HepG2 (cell line): ENCODE data around the gene CCDC91. TPM values are rescaled to one million over a fixed set of nuclear protein-coding genes. Genes with fewer than 3 reads are reported as not detected.

ENCODE experiments used
- ATAC-seq: fragments of 200-7000 bp; cut with Tn5 transposase; 3 replicates; pipeline ENCODE4 v1.9.1; 2020; ENCODE audit warnings: mild to moderate bottlenecking, moderate library complexity
- BruUV-seq: library from RNA; stranded (reverse); fragments of 400-500 nt; replicated peaks from 2 replicates; lab custom pipeline; 2021; lab: Mats Ljungman, UMichigan
- CTCF ChIA-PET: fragments of 300-600 bp; formaldehyde crosslinking; extraction: SDS; loops from one replicate; lab custom pipeline; 2021; ENCODE audit warnings: low total read pairs, inconsistent platforms, low intra/inter-chr PET ratio; lab: Yijun Ruan, JAX
- POLR2A ChIA-PET: fragments of 350-600 bp; sonication (Branson Sonifier 250); formaldehyde crosslinking; loops from one replicate; lab custom pipeline; 2020; ENCODE audit warnings: antibody characterized with exemption, inconsistent platforms; lab: Yijun Ruan, JAX
- DNase-seq: peaks from one replicate; pipeline ENCODE4 v3.0.0-alpha.2; 2015; ENCODE audit warnings: low spot score
- FAIRE-seq: peaks from 3 replicates; lab custom pipeline; 2011; peaks lifted over from hg19 to GRCh38; lab: Jason Lieb, UNC
- H2AFZ ChIP-seq: one replicate; pipeline ENCODE4 v1.6.1; 2011; ENCODE audit warnings: low read length, inconsistent platforms
- H3K27ac ChIP-seq: fragments of 300-600 bp; 3 replicates; pipeline ENCODE4 v1.8.0; 2011; ENCODE audit warnings: mixed run types, mild to moderate bottlenecking, mixed read lengths, low read length, inconsistent platforms; ENCODE audit not compliant: insufficient read depth; ENCODE audit errors: extremely low read length
- H3K27me3 ChIP-seq, 2 experiments: fragments of 200-600 bp in 1 of 2; 2 replicates in 1 of 2; 3 replicates in 1 of 2; pipeline versions ENCODE4 v1.6.0 to v1.8.0; 2011; ENCODE audit warnings: low read length in 2 of 2, mild to moderate bottlenecking in 2 of 2, moderate library complexity in 2 of 2, inconsistent platforms in 1 of 2; ENCODE audit not compliant: insufficient read depth in 2 of 2, control insufficient read depth in 1 of 2
- H3K36me3 ChIP-seq, 2 experiments: fragments of 200-600 bp in 1 of 2; replicated peaks in 1 of 2; 2 replicates in 1 of 2; 3 replicates in 1 of 2; pipeline versions ENCODE4 v1.5.1 to v1.8.0; 2011; ENCODE audit warnings: low read length in 2 of 2, inconsistent platforms in 1 of 2; ENCODE audit not compliant: insufficient read depth in 2 of 2, control insufficient read depth in 1 of 2
- H3K4me1 ChIP-seq: 2 replicates; pipeline ENCODE4 v1.5.1; 2012; ENCODE audit warnings: low read length, inconsistent platforms; ENCODE audit not compliant: insufficient read depth
- H3K4me2 ChIP-seq: 2 replicates; pipeline ENCODE4 v1.6.0; 2011; ENCODE audit warnings: low read depth, low read length, inconsistent platforms
- H3K4me3 ChIP-seq, 3 experiments: fragments of 200-600 bp in 1 of 3; sonication (generic), shearing (Covaris generic) in 1 of 3; replicated peaks in 1 of 3; 2 replicates each; pipeline ENCODE4 v1.5.1; 2011 to 2016; ENCODE audit warnings: low read length in 3 of 3, inconsistent platforms in 2 of 3, low read depth in 2 of 3, mild to moderate bottlenecking in 2 of 3, control low read depth in 1 of 3, mixed read lengths in 1 of 3; ENCODE audit not compliant: insufficient read depth in 1 of 3
- H3K79me2 ChIP-seq: one replicate; pipeline ENCODE4 v1.6.1; 2011; ENCODE audit warnings: low read length, inconsistent platforms; ENCODE audit not compliant: insufficient read depth
- H3K9ac ChIP-seq: 2 replicates; pipeline ENCODE4 v1.6.0; 2011; ENCODE audit warnings: mild to moderate bottlenecking, low read depth, low read length, inconsistent platforms; ENCODE audit not compliant: insufficient read depth
- H3K9me3 ChIP-seq: 2 replicates; pipeline ENCODE4 v1.5.1; 2012; ENCODE audit warnings: mild to moderate bottlenecking, low read length
- H4K20me1 ChIP-seq: 2 replicates; pipeline ENCODE4 v1.6.0; 2011; ENCODE audit warnings: inconsistent platforms, mild to moderate bottlenecking, low read length, moderate library complexity; ENCODE audit not compliant: insufficient read depth
- BATF2 ChIP-seq: sonication (generic); formaldehyde crosslinking; IDR thresholded peaks from 2 replicates; pipeline ENCODE4 v1.8.0; 2022; ENCODE audit warnings: mild to moderate bottlenecking, missing genetic modification reagents, moderate library complexity
- MAFF ChIP-seq: IDR thresholded peaks from 2 replicates; pipeline ENCODE4 v1.6.1; 2011; ENCODE audit warnings: low read depth, low read length, improper control_type of control experiment
- MAFK ChIP-seq, 2 experiments: IDR thresholded peaks in 1 of 2; conservative IDR thresholded peaks in 1 of 2; 2 replicates each; pipeline ENCODE4 v1.6.1; 2011; ENCODE audit warnings: improper control_type of control experiment in 2 of 2, low read length in 2 of 2
- REL ChIP-seq: sonication (generic); formaldehyde crosslinking; conservative IDR thresholded peaks from 2 replicates; pipeline ENCODE4 v1.8.0; 2022; ENCODE audit warnings: mild to moderate bottlenecking, missing genetic modification reagents, moderate library complexity
- REST ChIP-seq, 2 experiments: IDR thresholded peaks; 2 replicates each; pipeline ENCODE4 v1.6.1; 2011 to 2012; ENCODE audit warnings: low read length in 2 of 2, borderline replicate concordance in 1 of 2, low read depth in 1 of 2, mild to moderate bottlenecking in 1 of 2, moderate library complexity in 1 of 2
- RFXAP ChIP-seq: sonication (generic); formaldehyde crosslinking; IDR thresholded peaks from 2 replicates; pipeline ENCODE4 v1.4.0; 2020; ENCODE audit warnings: missing genetic modification reagents, borderline replicate concordance
- WGBS: methylation state at CpG from one replicate; pipeline ENCODE4 v1.1.6; 2017; ENCODE audit warnings: low lambda C conversion rate; 5-methylcytosine and 5-hydroxymethylcytosine counted together
- in situ Hi-C: cut with HindIII; loops from 2 replicates; pipeline ENCODE4 v1.10.0; 2017; ENCODE audit warnings: low pct_unique_long_range_greater_than_20kb; ENCODE audit not compliant: extremely low pct_ligation_motif_present
- intact Hi-C: fragments of 100-400 bp; cut with micrococcal nuclease; formaldehyde crosslinking; loops from one replicate; pipeline ENCODE4 v1.10.0; 2022; ENCODE audit not compliant: unreplicated experiment
- polyA plus RNA-seq, 8 experiments: library from polyadenylated mRNA; depleted of rRNA in 3 of 8; stranded (reverse) in 7 of 8; unstranded in 1 of 8; fragments of >200 nt; fragmentation: Illumina TruSeq in 4 of 8; extraction: Trizol in 4 of 8; gene quantifications; 2 replicates each; pipeline versions ENCODE4 v1.2.1 to v1.2.3, GENCODE V29; 2011 to 2016; ENCODE audit warnings: low read depth in 4 of 8, missing spikeins in 1 of 8, mixed read lengths in 1 of 8; ENCODE audit not compliant: insufficient read depth in 1 of 8
- total RNA-seq, 5 experiments: library from RNA; depleted of rRNA; stranded (reverse); fragments of >200 nt; fragmentation: Illumina TruSeq; extraction: Trizol; gene quantifications; 2 replicates each; pipeline ENCODE4 v1.2.3, GENCODE V29; 2016; ENCODE audit warnings: low read depth in 1 of 5
- TF ChIP-seq, protein P1 (sequence below): sonication (generic); formaldehyde crosslinking; IDR thresholded peaks from 2 replicates; pipeline ENCODE4 v1.5.0; 2020; ENCODE audit warnings: mild to moderate bottlenecking, missing genetic modification reagents

CCDC91 gene
- total and polyA plus RNA-seq, 2 of the 13 experiments (the other 11 are each of a cell fraction or from before 2014, with no cell fraction given), result 9.8 to 15.8 TPM

GRCh38 chr12:28413460-28414109 lies 223.3 kb downstream of the CCDC91 start (continued):
- no peak for TF ChIP-seq REST (IDR thresholded peaks at IDR 0.05; ENCODE audit: borderline replicate concordance in 1 of 2, low read depth in 1 of 2, low read length in 2 of 2)
- TF ChIP-seq, protein P1, sequence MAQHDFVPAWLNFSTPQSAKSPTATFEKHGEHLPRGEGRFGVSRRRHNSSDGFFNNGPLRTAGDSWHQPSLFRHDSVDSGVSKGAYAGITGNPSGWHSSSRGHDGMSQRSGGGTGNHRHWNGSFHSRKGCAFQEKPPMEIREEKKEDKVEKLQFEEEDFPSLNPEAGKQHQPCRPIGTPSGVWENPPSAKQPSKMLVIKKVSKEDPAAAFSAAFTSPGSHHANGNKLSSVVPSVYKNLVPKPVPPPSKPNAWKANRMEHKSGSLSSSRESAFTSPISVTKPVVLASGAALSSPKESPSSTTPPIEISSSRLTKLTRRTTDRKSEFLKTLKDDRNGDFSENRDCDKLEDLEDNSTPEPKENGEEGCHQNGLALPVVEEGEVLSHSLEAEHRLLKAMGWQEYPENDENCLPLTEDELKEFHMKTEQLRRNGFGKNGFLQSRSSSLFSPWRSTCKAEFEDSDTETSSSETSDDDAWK (CRISPR knock-in tag), result no peak

GRCh38 chr12:28415755-28416154 lies 225.5 kb downstream of the CCDC91 start:
- Histone ChIP-seq H4K20me1 (no peaks in the 10 kb centered on the region), H3K27me3 (no peaks in the 10 kb centered on the region), H3K4me1 (no peaks in the 10 kb centered on the region), H2AFZ (no peak overlapping the region), H3K36me3 (no peaks in the 10 kb centered on the region), H3K9ac (no peak overlapping the region), H3K4me2 (no peak overlapping the region), H3K79me2 (no peaks in the 10 kb centered on the region), H3K27ac (no peak overlapping the region), H3K9me3 (no peaks in the 10 kb centered on the region)
- in situ Hi-C loops, result no loop called here
- no peak for ATAC-seq
- DNase-seq, result no peak
- CTCF ChIA-PET, result no interaction called here
- 53% methylated on average over 1 of the region's 1 CpG for WGBS
- no peak for FAIRE-seq
- BruUV-seq, result no TSS peak
- POLR2A ChIA-PET, result no interaction called here
- intact Hi-C loops, result no loop called here
- TF ChIP-seq MAFF (peak; percentile 17; the same call in 1 of the 2 replicates), REL (CRISPR knock-in tag) (no peak), RFXAP (no peak), MAFK (conservative IDR thresholded peaks at IDR 0.05 in 1 of 2, IDR thresholded peaks at IDR 0.05 in 1 of 2; ENCODE audit: low read length in 2 of 2) (peak in 1 of 2 experiments; percentile 34; a peak in 2 of 4 replicates), BATF2 (no peak)
- TF ChIP-seq, all 625 proteins: peak for 2
- no peak overlapping the region for H3K4me3 ChIP-seq
